ENCODE data around the gene GJD3. TPM values are rescaled to one million over a fixed set of nuclear protein-coding genes. Genes with fewer than 3 reads are reported as not detected.
A peak's percentile ranks its signal among the peaks of the same experiment; 100 is the strongest.

GJD3 gene
- total and polyA plus RNA-seq, 2 donors (not counting 1 experiment from before 2014, with no cell fraction given), result not detected

- Mint-ChIP-seq H3K4me3 (peak overlapping the region; percentile 85), H3K27me3 (peaks cover 12% of the 10 kb centered on the region), H3K9me3 (ENCODE audit: insufficient read depth) (no peaks in the 10 kb centered on the region), H3K27ac (no peak overlapping the region), H3K4me1 (peaks cover 12% of the 10 kb centered on the region)
- CTCF ChIA-PET, result interaction anchor here (0.6 to 15.9 kb wide), 11 partner anchors 9 to 197 kb away, joined by 3 to 871 read pairs (median 7); partner anchors contain the start of genes CDC6, RARA and TOP2A
- peak overlapping the region; percentile 90 for H3K4me2 ChIP-seq (replicated peaks; ENCODE audit: low read depth, low read length, poor library complexity, severe bottlenecking)
- H3K79me2 ChIP-seq (ENCODE audit: control insufficient read depth, insufficient read depth, low read length), result no peaks in the 10 kb centered on the region
- H3K9me3 ChIP-seq (ENCODE audit: control extremely low read depth in 1 of 3, control insufficient read depth in 2 of 3, insufficient read depth in 1 of 3, low read length in 2 of 3), result peaks cover 0 to 6% (median 0%) of the 10 kb centered on the region in 3 donors
- DNase-seq, result peak; percentile 80
- peak overlapping the region; percentile 74 for H2AFZ ChIP-seq (ENCODE audit: insufficient read depth, low read depth, low read length, poor library complexity, severe bottlenecking)
- peaks cover 0 to 34% (median 8%) of the 10 kb centered on the region in 4 experiments for H3K27me3 ChIP-seq (replicated peaks in 1 of 4; ENCODE audit: control extremely low read depth in 1 of 4, control insufficient read depth in 3 of 4, insufficient read depth in 4 of 4, low read length in 3 of 4)
- H3K36me3 ChIP-seq (replicated peaks in 1 of 2; ENCODE audit: control extremely low read depth in 1 of 2, control insufficient read depth in 1 of 2, extremely low read depth in 1 of 2, insufficient read depth in 2 of 2, low read length in 1 of 2), result no peaks in the 10 kb centered on the region
- peak; percentile 18 for ATAC-seq (ENCODE audit: low read depth)
- no peaks in the 10 kb centered on the region for H4K20me1 ChIP-seq (ENCODE audit: control insufficient read depth, insufficient read depth, low read length, poor library complexity, severe bottlenecking)
- POLR2A ChIA-PET, result interaction anchor here (1.1 to 1.4 kb wide), 3 partner anchors 170 to 201 kb away, joined by 3 to 4 read pairs (median 3); no protein-coding TSS in a partner anchor
- intact Hi-C loops (cut with micrococcal nuclease), result loop anchor here (2.0 to 5.0 kb wide), 2 partner anchors 254 to 1304 kb away; no protein-coding TSS in a partner anchor
- no peak for TF ChIP-seq EZH2 (IDR thresholded peaks at IDR 0.05; ENCODE audit: borderline replicate concordance, insufficient read depth, low read depth, low read length, poor library complexity, severe bottlenecking)
- no peak for TF ChIP-seq CTCF (IDR thresholded peaks at IDR 0.05)
- peaks cover 15 to 17% of the 10 kb centered on the region in 2 donors for H3K4me1 ChIP-seq (ENCODE audit: control insufficient read depth in 2 of 2, insufficient read depth in 2 of 2, low read length in 2 of 2)
- peak overlapping the region; percentile 45 for H3K9ac ChIP-seq (ENCODE audit: low read length)
- H3K27ac ChIP-seq (ENCODE audit: low read length in 2 of 2), result no peak overlapping the region
- peak overlapping the region in 4 of 5 experiments; percentile 28 to 58 (median 52) for H3K4me3 ChIP-seq (ENCODE audit: control extremely low read depth in 1 of 5, extremely low read depth in 1 of 5, insufficient read depth in 1 of 5, low read depth in 2 of 5, low read length in 4 of 5)
- WGBS (ENCODE audit: insufficient coverage), result 7% methylated on average over 91 of the region's 91 CpGs
These were observed 1.3 kb downstream of the GJD3 start for GRCh38 chr17:40363111-40363827.

Data from B cell (primary cell).